ENCODE measurements around the gene CALCOCO1. TPM values are rescaled to one million over a fixed set of nuclear protein-coding genes. Genes with fewer than 3 reads are reported as not detected.

Gene CALCOCO1
- total RNA-seq, 2 donors from 2014 or later, result 60.1 to 71.3 TPM

- ATAC-seq (replicated peaks in 1 of 2), result no peak
- Mint-ChIP-seq H3K9me3 (no peaks in the 10 kb centered on the region), H3K27ac (peak overlapping the region; percentile 62), H3K4me1 (ENCODE audit: low read depth) (peaks cover 40% of the 10 kb centered on the region), H3K36me3 (ENCODE audit: insufficient read depth in 2 of 2) (peaks cover 0 to 2% of the 10 kb centered on the region in 2 donors), H3K4me3 (peak overlapping the region; percentile 76 to 80), H3K27me3 (ENCODE audit: low read depth) (peaks cover 27% of the 10 kb centered on the region)
- DNase-seq, result peak; percentile 18 to 26
Measured at GRCh38 chr12:53676656-53677015, 50.6 kb downstream of the CALCOCO1 start.

DNA sequence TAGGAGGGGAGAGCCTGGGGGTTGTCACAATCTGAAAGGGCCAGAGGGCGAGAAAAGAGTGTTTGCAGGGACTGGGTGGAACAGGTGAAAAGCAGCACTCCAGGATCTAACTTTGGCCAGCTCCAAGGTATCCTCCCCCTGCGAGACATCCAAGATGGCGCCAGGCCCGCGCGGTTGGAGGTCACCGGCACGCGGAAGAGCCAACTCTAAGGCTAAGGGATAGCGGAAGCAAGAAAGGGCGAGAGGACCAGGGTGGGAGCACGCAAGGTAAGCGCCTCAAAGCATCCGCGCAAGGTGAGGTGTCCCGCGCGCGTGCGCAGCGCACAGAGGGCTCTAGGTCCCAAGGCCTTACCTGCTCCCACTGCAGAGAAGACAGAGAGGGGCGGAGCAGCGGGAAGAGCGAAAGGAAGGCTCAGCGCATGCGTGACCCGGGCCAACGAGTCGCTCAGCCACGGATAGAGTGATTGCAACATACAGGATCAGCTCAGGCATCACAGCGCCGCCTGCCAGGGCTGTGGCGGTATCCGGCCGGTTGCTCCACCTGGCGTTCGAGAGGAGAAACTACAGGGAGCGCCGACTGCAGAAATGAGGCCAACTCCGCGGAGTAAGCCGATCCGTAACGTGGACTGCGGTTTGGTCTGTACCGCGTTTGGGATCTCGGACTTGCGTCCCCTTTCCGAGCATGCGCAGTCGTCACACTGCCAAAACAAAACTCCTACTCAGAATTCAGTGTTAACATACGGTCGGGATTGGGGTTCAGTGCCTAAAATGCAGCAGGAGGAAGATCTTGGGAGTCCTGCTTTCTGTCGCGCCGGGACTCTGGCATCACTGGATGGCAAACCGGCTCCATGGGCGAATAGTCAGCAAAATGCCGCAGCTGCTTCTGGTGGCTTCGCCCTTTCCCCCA is 51.3 kb downstream of the CALCOCO1 start, which contains the start of gene ATP5MC2:
TSS of gene ATP5MC2 (minus strand) at position 383 of the 907 bp plus-strand sequence. CDS start 3,469 bp downstream, outside the sequence.
- H3K27ac Mint-ChIP-seq, result peak within 1 kb of the TSS; percentile 62
- peaks cover 45% of the 10 kb centered on the region for H3K4me1 Mint-ChIP-seq (ENCODE audit: low read depth)
- H3K27me3 Mint-ChIP-seq (ENCODE audit: low read depth), result peaks cover 27% of the 10 kb centered on the region
- no peaks in the 10 kb centered on the region for H3K9me3 Mint-ChIP-seq
- peak within 1 kb of the TSS; percentile 76 to 80 for H3K4me3 Mint-ChIP-seq
- DNase-seq (peak; percentile 96), ATAC-seq (replicated peaks in 1 of 2) (peak; percentile 96 to 97)
- peaks cover 0 to 2% of the 10 kb centered on the region in 2 donors for H3K36me3 Mint-ChIP-seq (ENCODE audit: insufficient read depth in 2 of 2)

- Mint-ChIP-seq H3K9me3 (no peaks in the 10 kb centered on the region), H3K27ac (peak overlapping the region; percentile 62), H3K4me3 (peak overlapping the region; percentile 76 to 80), H3K27me3 (ENCODE audit: low read depth) (peaks cover 27% of the 10 kb centered on the region), H3K36me3 (ENCODE audit: insufficient read depth in 2 of 2) (peaks cover 0 to 6% of the 10 kb centered on the region in 2 donors), H3K4me1 (ENCODE audit: low read depth) (peaks cover 46% of the 10 kb centered on the region)
- DNase-seq (no peak), ATAC-seq (replicated peaks in 1 of 2) (no peak)
Measured at GRCh38 chr12:53674977-53675700, 52.1 kb downstream of the CALCOCO1 start.

DNA sequence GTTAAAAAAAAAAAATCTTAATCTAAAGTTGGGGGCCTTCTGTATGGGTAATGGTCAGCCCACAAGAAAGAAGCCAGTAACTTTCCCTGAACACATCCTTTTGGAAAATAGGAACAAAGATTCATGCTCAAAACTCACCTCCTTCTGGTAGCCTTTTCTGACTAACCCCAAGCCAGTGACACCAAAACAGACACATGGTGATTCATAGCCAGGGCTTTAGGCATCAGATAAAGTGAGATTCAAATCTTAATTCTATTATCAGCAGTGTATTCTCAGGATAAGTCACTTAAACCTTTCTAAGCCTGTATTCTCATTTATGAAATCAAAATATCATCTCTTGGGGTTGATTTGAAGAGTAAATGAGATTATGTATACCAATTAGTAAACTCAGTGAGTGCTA is 56.3 kb downstream of the CALCOCO1 start:
- Mint-ChIP-seq H3K27ac (peak overlapping the region; percentile 68), H3K9me3 (no peaks in the 10 kb centered on the region), H3K36me3 (ENCODE audit: insufficient read depth in 2 of 2) (peaks cover 1 to 15% of the 10 kb centered on the region in 2 donors), H3K27me3 (ENCODE audit: low read depth) (no peaks in the 10 kb centered on the region), H3K4me3 (peak overlapping the region in 1 of 2 donors; percentile 50), H3K4me1 (ENCODE audit: low read depth) (peaks cover 46% of the 10 kb centered on the region)
- DNase-seq (no peak), ATAC-seq (replicated peaks in 1 of 2) (peak in 1 of 2 donors; percentile 16)

GRCh38 chr12:53670308-53670707 is 56.9 kb downstream of the CALCOCO1 start:
- peak overlapping the region; percentile 64 for H3K27ac Mint-ChIP-seq
- peaks cover 1 to 19% of the 10 kb centered on the region in 2 donors for H3K36me3 Mint-ChIP-seq (ENCODE audit: insufficient read depth in 2 of 2)
- no peak for ATAC-seq (replicated peaks in 1 of 2)

DNA sequence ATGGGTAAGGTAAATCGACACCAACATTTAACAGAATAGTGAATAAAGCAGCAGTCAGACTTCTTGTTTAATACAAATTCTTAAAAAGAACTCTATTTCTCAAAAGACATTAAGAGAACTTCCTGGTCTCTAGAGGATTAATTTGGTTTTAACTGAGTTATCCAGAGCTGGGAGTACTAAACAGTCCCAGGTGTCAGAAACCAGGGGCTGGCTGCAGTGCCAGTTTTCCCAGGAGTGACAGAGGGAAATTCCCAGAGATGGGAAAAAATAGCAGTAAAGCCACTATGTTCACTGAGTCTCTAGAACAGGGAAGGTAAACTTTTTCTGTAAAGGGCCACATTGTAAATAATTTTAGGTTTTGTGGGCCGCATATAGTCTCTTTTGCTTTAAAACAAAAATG is 60.2 kb downstream of the CALCOCO1 start:
- peaks cover 15% of the 10 kb centered on the region for H3K4me1 Mint-ChIP-seq (ENCODE audit: low read depth)

More at GRCh38 chr12:53670308-53670707, 56.9 kb downstream of the CALCOCO1 start:
- DNase-seq, result no peak
- no peaks in the 10 kb centered on the region for H3K9me3 Mint-ChIP-seq
- peaks cover 45% of the 10 kb centered on the region for H3K4me1 Mint-ChIP-seq (ENCODE audit: low read depth)
- H3K27me3 Mint-ChIP-seq (ENCODE audit: low read depth), result no peaks in the 10 kb centered on the region
- H3K4me3 Mint-ChIP-seq, result no peak overlapping the region

DNA sequence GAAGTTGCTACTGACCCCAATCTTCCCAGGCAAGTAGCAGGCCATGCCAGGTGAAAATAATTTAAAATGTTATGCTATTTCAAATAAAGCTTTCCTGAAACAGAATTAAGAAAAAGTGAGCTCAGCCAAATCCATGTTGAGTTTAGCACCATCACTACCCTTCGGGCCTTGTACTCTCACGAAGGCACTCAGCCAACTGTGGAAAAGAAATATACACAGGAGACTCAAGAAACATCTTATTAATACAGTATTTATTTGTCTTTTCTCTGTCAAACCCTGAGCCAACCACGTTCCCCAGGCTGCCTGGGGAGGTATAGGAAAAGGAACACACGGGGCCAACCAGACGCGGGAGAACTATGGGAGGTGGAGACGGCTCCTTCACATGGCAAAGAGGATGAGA is 62.3 kb downstream of the CALCOCO1 start:
- no peak for DNase-seq
- H3K9me3 Mint-ChIP-seq, result no peaks in the 10 kb centered on the region
- peaks cover 9 to 26% of the 10 kb centered on the region in 2 donors for H3K36me3 Mint-ChIP-seq (ENCODE audit: insufficient read depth in 2 of 2)
- H3K4me3 Mint-ChIP-seq, result no peak overlapping the region
- no peaks in the 10 kb centered on the region for H3K27me3 Mint-ChIP-seq (ENCODE audit: low read depth)
- H3K4me1 Mint-ChIP-seq (ENCODE audit: low read depth), result peaks cover 7% of the 10 kb centered on the region
- ATAC-seq (replicated peaks in 1 of 2), result no peak
- no peak overlapping the region for H3K27ac Mint-ChIP-seq

More for the DNA sequence above, 60.2 kb downstream of the CALCOCO1 start:
- Mint-ChIP-seq H3K36me3 (ENCODE audit: insufficient read depth in 2 of 2) (peaks cover 9 to 30% of the 10 kb centered on the region in 2 donors), H3K27me3 (ENCODE audit: low read depth) (no peaks in the 10 kb centered on the region), H3K27ac (no peak overlapping the region), H3K4me3 (no peak overlapping the region), H3K9me3 (no peaks in the 10 kb centered on the region)
- DNase-seq, result no peak
- ATAC-seq (replicated peaks in 1 of 2), result no peak

DNA sequence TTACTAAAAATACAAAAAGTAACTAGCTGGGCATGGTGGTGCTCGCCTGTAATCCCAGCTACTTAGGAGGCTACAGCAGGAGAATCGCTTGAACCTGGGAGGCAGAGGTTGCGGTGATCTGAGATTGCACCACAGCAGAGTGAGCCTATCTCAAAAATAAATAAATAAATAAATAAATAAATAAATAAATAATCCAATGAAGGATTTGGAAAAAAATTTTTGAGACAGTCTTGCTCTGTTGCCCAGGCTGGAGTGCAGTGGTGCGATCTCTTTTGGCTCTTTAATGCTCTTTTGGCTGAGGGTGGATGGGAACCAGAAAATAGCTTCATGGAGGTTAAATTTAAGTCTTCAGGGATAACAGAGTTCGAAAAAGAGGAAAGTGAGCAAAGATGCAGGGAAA is 63.1 kb downstream of the CALCOCO1 start:
- no peaks in the 10 kb centered on the region for H3K9me3 Mint-ChIP-seq
- H3K4me3 Mint-ChIP-seq, result no peak overlapping the region
- H3K36me3 Mint-ChIP-seq (ENCODE audit: insufficient read depth in 2 of 2), result peaks cover 9 to 26% of the 10 kb centered on the region in 2 donors
- no peak for ATAC-seq (replicated peaks in 1 of 2)
- no peaks in the 10 kb centered on the region for H3K27me3 Mint-ChIP-seq (ENCODE audit: low read depth)
- no peaks in the 10 kb centered on the region for H3K4me1 Mint-ChIP-seq (ENCODE audit: low read depth)
- DNase-seq, result no peak
- no peak overlapping the region for H3K27ac Mint-ChIP-seq

GRCh38 chr12:53660041-53660440 is 67.2 kb downstream of the CALCOCO1 start:
- no peak for DNase-seq
- H3K4me3 Mint-ChIP-seq, result no peak overlapping the region
- no peaks in the 10 kb centered on the region for H3K9me3 Mint-ChIP-seq
- H3K4me1 Mint-ChIP-seq (ENCODE audit: low read depth), result no peaks in the 10 kb centered on the region
- H3K36me3 Mint-ChIP-seq (ENCODE audit: insufficient read depth in 2 of 2), result peaks cover 6 to 12% of the 10 kb centered on the region in 2 donors
- ATAC-seq (replicated peaks in 1 of 2), result no peak
- no peak overlapping the region for H3K27ac Mint-ChIP-seq
- H3K27me3 Mint-ChIP-seq (ENCODE audit: low read depth), result no peaks in the 10 kb centered on the region

DNA sequence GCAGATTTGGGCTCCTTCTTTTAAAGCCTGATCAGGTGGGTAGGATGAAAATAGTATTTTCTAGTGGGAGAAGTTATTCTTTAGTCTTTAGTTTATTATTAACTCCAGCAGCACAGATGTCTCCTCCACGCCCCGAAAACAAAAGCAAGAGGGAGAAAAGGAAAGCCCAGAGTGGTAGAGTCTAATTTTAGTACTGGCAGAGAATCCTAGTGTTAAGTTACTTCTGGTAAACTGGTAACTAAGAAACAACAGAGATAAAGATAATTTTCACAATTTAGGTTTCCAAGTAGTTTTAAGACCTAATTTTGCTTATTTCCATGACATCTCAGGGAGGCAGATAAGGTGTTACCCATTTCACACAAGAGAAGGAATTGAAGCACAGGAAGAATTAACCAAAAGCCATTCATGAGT is 67.7 kb downstream of the CALCOCO1 start:
- Mint-ChIP-seq H3K27me3 (ENCODE audit: low read depth) (no peaks in the 10 kb centered on the region), H3K36me3 (ENCODE audit: insufficient read depth in 2 of 2) (peaks cover 5 to 8% of the 10 kb centered on the region in 2 donors), H3K27ac (no peak overlapping the region), H3K4me1 (ENCODE audit: low read depth) (no peaks in the 10 kb centered on the region), H3K9me3 (no peaks in the 10 kb centered on the region), H3K4me3 (no peak overlapping the region)
- ATAC-seq (replicated peaks in 1 of 2) (no peak), DNase-seq (no peak)

DNA sequence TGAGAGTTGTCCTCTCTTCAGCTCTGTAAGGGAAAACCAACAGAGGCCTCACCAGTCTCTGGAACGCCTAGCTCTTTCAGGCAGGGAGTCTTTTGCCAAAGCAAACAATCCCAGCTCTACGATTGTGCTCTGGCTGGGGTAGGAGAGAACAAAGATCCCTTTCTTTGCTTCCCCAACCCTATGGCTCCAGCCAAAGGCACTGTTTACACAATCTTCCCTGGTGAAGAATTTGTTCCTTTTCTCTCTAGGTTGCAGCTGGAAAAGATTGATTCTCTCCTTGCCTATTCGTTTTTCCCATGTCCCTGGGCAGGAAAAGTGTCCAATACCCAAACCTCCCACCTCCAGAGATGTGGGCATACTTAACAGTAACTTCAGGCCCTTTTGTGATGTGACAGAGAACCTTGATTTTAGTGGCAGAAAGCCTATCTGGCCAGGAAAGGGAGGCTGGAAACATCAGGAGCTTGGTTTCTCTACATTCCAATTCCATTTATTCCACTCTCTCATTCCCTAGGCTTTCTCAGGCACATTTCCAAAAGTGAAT is 68.2 kb downstream of the CALCOCO1 start:
- H3K27ac Mint-ChIP-seq, result no peak overlapping the region
- no peaks in the 10 kb centered on the region for H3K9me3 Mint-ChIP-seq
- H3K27me3 Mint-ChIP-seq (ENCODE audit: low read depth), result no peaks in the 10 kb centered on the region
- DNase-seq (no peak), ATAC-seq (replicated peaks in 1 of 2) (no peak)
- peaks cover 1 to 5% of the 10 kb centered on the region in 2 donors for H3K36me3 Mint-ChIP-seq (ENCODE audit: insufficient read depth in 2 of 2)
- no peak overlapping the region for H3K4me3 Mint-ChIP-seq
- H3K4me1 Mint-ChIP-seq (ENCODE audit: low read depth), result no peaks in the 10 kb centered on the region
